ENCODE data around the gene C19orf18.

DNA sequence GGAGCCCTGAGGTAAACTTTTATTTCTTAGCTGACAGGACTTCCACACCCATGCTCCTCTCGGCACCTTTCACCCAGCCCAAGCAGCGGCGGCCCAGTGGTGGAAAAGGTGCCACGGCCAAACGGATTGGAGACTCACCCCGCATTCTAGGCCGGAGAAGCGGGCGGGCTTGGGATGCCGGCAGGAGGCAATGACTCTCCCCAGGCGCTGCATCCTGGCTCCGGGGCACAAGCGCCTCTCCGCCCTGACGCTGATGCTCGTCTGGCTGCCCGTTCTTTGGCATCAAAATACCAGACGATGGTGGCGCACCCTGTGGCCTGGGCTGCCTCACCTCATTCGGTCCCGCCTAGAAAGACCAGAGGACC, 34.9 kb upstream of the C19orf18 start:
- no peak for TF ChIP-seq EZH2phosphoT487 (IDR thresholded peaks at IDR 0.05)
- TF ChIP-seq, protein P1, sequence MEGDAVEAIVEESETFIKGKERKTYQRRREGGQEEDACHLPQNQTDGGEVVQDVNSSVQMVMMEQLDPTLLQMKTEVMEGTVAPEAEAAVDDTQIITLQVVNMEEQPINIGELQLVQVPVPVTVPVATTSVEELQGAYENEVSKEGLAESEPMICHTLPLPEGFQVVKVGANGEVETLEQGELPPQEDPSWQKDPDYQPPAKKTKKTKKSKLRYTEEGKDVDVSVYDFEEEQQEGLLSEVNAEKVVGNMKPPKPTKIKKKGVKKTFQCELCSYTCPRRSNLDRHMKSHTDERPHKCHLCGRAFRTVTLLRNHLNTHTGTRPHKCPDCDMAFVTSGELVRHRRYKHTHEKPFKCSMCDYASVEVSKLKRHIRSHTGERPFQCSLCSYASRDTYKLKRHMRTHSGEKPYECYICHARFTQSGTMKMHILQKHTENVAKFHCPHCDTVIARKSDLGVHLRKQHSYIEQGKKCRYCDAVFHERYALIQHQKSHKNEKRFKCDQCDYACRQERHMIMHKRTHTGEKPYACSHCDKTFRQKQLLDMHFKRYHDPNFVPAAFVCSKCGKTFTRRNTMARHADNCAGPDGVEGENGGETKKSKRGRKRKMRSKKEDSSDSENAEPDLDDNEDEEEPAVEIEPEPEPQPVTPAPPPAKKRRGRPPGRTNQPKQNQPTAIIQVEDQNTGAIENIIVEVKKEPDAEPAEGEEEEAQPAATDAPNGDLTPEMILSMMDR (IDR thresholded peaks at IDR 0.05), result no peak
